CD14-positive monocyte (primary cell): ENCODE results near the gene DNTT. TPM values are rescaled to one million over a fixed set of nuclear protein-coding genes. Genes with fewer than 3 reads are reported as not detected.

Experiments
- DNase-seq, 3 donors: peaks; one replicate each; pipeline ENCODE4 v3.0.0-alpha.2; 2011 to 2022
- H2AFZ ChIP-seq: 2 replicates; pipeline ENCODE4 v1.6.0; 2012; ENCODE audit warnings: mild to moderate bottlenecking, low read depth, low read length, inconsistent platforms; ENCODE audit not compliant: insufficient read depth, poor library complexity, severe bottlenecking
- H3K27ac ChIP-seq, 2 donors: 1 replicate in 1 of 2; 2 replicates in 1 of 2; pipeline ENCODE4 v1.5.1; 2012 to 2013; ENCODE audit warnings: low read length in 2 of 2, control low read depth in 1 of 2, inconsistent platforms in 1 of 2, low read depth in 1 of 2, mild to moderate bottlenecking in 1 of 2
- H3K27me3 ChIP-seq, 2 donors: one replicate each; pipeline versions ENCODE4 v1.6.0 to v1.6.1; 2011 to 2013; ENCODE audit warnings: low read length in 2 of 2; ENCODE audit not compliant: control insufficient read depth in 2 of 2, insufficient read depth in 2 of 2
- H3K36me3 ChIP-seq, 2 donors: replicated peaks in 1 of 2; 1 replicate in 1 of 2; 2 replicates in 1 of 2; pipeline versions ENCODE4 v1.5.1 to v1.6.1; 2012 to 2013; ENCODE audit warnings: low read length in 2 of 2, control low read depth in 1 of 2, inconsistent platforms in 1 of 2, mild to moderate bottlenecking in 1 of 2; ENCODE audit not compliant: insufficient read depth in 2 of 2, control insufficient read depth in 1 of 2
- H3K4me1 ChIP-seq, 2 donors: 1 replicate in 1 of 2; 2 replicates in 1 of 2; pipeline versions ENCODE4 v1.5.1 to v1.6.1; 2012 to 2013; ENCODE audit warnings: low read length in 2 of 2, control low read depth in 1 of 2, inconsistent platforms in 1 of 2, mild to moderate bottlenecking in 1 of 2, moderate library complexity in 1 of 2; ENCODE audit not compliant: insufficient read depth in 2 of 2, control insufficient read depth in 1 of 2
- H3K4me2 ChIP-seq: replicated peaks from 2 replicates; pipeline ENCODE3; 2012; ENCODE audit warnings: low read length, moderate library complexity, mild to moderate bottlenecking; ENCODE audit not compliant: poor library complexity, severe bottlenecking; ENCODE audit errors: extremely low read depth
- H3K4me3 ChIP-seq, 3 experiments: fragments of 200-600 bp in 1 of 3; sonication (generic) in 1 of 3; replicated peaks in 1 of 3; 1 replicate in 2 of 3; 2 replicates in 1 of 3; pipeline ENCODE4 v1.5.1; 2011 to 2013; ENCODE audit warnings: low read length in 3 of 3, mild to moderate bottlenecking in 3 of 3, control low read depth in 2 of 3, low read depth in 2 of 3, inconsistent platforms in 1 of 3, moderate library complexity in 1 of 3
- H3K79me2 ChIP-seq: 2 replicates; pipeline ENCODE4 v1.6.0; 2012; ENCODE audit warnings: mild to moderate bottlenecking, control low read depth, inconsistent platforms, low read length, moderate library complexity; ENCODE audit not compliant: insufficient read depth
- H3K9ac ChIP-seq: 2 replicates; pipeline ENCODE4 v1.6.0; 2017; ENCODE audit warnings: low read length, mild to moderate bottlenecking; ENCODE audit not compliant: insufficient read depth, poor library complexity, severe bottlenecking
- H3K9me3 ChIP-seq, 2 donors: replicated peaks in 1 of 2; 1 replicate in 1 of 2; 2 replicates in 1 of 2; pipeline versions ENCODE4 v1.5.1 to v1.6.1; 2012 to 2013; ENCODE audit warnings: low read length in 2 of 2, control low read depth in 1 of 2; ENCODE audit not compliant: control insufficient read depth in 1 of 2, insufficient read depth in 1 of 2
- H4K20me1 ChIP-seq: 2 replicates; pipeline ENCODE4 v1.6.0; 2012; ENCODE audit warnings: mild to moderate bottlenecking, low read length, control low read depth, moderate library complexity; ENCODE audit not compliant: insufficient read depth
- H3K27ac Mint-ChIP-seq, 7 donors: one replicate each; pipeline ENCODE4 v1.8.0; 2020; ENCODE audit warnings: mild to moderate bottlenecking in 7 of 7, mixed read lengths in 7 of 7, moderate library complexity in 6 of 7, inconsistent platforms in 2 of 7
- H3K27me3 Mint-ChIP-seq, 3 donors: one replicate each; pipeline ENCODE4 v1.8.0; 2021 to 2022; ENCODE audit warnings: low read depth in 3 of 3, mild to moderate bottlenecking in 3 of 3, mixed read lengths in 3 of 3, moderate library complexity in 3 of 3, inconsistent platforms in 1 of 3
- H3K36me3 Mint-ChIP-seq, 2 donors: one replicate each; pipeline ENCODE4 v1.8.0; 2020; ENCODE audit warnings: mixed read lengths in 2 of 2, inconsistent platforms in 1 of 2, mild to moderate bottlenecking in 1 of 2
- H3K4me1 Mint-ChIP-seq: one replicate; pipeline ENCODE4 v1.8.0; 2020; ENCODE audit warnings: mild to moderate bottlenecking, mixed read lengths
- H3K4me3 Mint-ChIP-seq, 2 donors: one replicate each; pipeline ENCODE4 v1.8.0; 2020; ENCODE audit warnings: mild to moderate bottlenecking in 2 of 2, mixed read lengths in 2 of 2, moderate library complexity in 1 of 2
- H3K9me3 Mint-ChIP-seq, 7 donors: one replicate each; pipeline ENCODE4 v1.8.0; 2020 to 2022; ENCODE audit warnings: mixed read lengths in 7 of 7, mild to moderate bottlenecking in 6 of 7, moderate library complexity in 6 of 7, inconsistent platforms in 2 of 7
- CTCF ChIP-seq: fragments of 200-600 bp; IDR thresholded peaks from one replicate; pipeline ENCODE4 v1.8.0; 2022; ENCODE audit warnings: antibody characterized with exemption, mild to moderate bottlenecking
- WGBS: methylation state at CpG from one replicate; pipeline ENCODE4 v1.1.5; 2013; ENCODE audit warnings: missing lambda C conversion rate; ENCODE audit not compliant: insufficient coverage; 5-methylcytosine and 5-hydroxymethylcytosine counted together
- intact Hi-C, 2 donors: fragments of 100-400 bp; cut with micrococcal nuclease; formaldehyde crosslinking; loops; one replicate each; pipeline versions ENCODE4 v1.15.0 to v1.15.1; 2023
- polyA plus RNA-seq, 3 donors: library from polyadenylated mRNA; depleted of rRNA in 1 of 3; unstranded in 2 of 3; stranded (reverse) in 1 of 3; fragments of 300-500 nt in 2 of 3; fragments of >200 nt in 1 of 3; fragmentation: Illumina TruSeq in 2 of 3; gene quantifications; 1 replicate in 2 of 3; 2 replicates in 1 of 3; pipeline ENCODE4 v1.2.3, GENCODE V29; 2012 to 2021

Gene DNTT
- polyA plus RNA-seq, 3 donors: not detected

GRCh38 chr10:96367470-96367869 lies 63.2 kb downstream of the DNTT start:
- Mint-ChIP-seq H3K36me3 (no peaks in the 10 kb centered on the region), H3K4me1 (no peaks in the 10 kb centered on the region), H3K4me3 (no peak overlapping the region), H3K27ac (no peak overlapping the region), H3K9me3 (no peaks in the 10 kb centered on the region), H3K27me3 (peaks cover 0 to 4% (median 2%) of the 10 kb centered on the region in 3 donors)
- Histone ChIP-seq H3K4me1 (no peaks in the 10 kb centered on the region), H3K79me2 (no peaks in the 10 kb centered on the region), H3K27me3 (no peaks in the 10 kb centered on the region), H3K9me3 (no peaks in the 10 kb centered on the region), H3K36me3 (no peaks in the 10 kb centered on the region), H3K27ac (no peak overlapping the region), H3K4me2 (no peak overlapping the region), H4K20me1 (no peaks in the 10 kb centered on the region), H3K9ac (no peak overlapping the region), H2AFZ (no peak overlapping the region), H3K4me3 (no peak overlapping the region)
- no peak for DNase-seq
- WGBS: 83% methylated on average over 2 of the region's 4 CpGs
- no peak for TF ChIP-seq CTCF
- intact Hi-C loops: no loop called here

- H4K20me1 ChIP-seq: no peaks in the 10 kb centered on the region
- no peak overlapping the region for H2AFZ ChIP-seq
- Mint-ChIP-seq H3K36me3 (no peaks in the 10 kb centered on the region), H3K4me1 (no peaks in the 10 kb centered on the region), H3K27ac (no peak overlapping the region), H3K4me3 (no peak overlapping the region), H3K27me3 (peaks cover 7 to 10% (median 9%) of the 10 kb centered on the region in 3 donors), H3K9me3 (no peaks in the 10 kb centered on the region)
- intact Hi-C loops: no loop called here
- no CpG with 5 or more reads among the region's 5 CpGs for WGBS
- no peak overlapping the region for H3K9ac ChIP-seq
- DNase-seq: no peak
- no peak overlapping the region for H3K27ac ChIP-seq
- no peak overlapping the region for H3K4me3 ChIP-seq
- no peaks in the 10 kb centered on the region for H3K4me1 ChIP-seq
- TF ChIP-seq CTCF: no peak
- H3K27me3 ChIP-seq: no peaks in the 10 kb centered on the region
- no peaks in the 10 kb centered on the region for H3K36me3 ChIP-seq
- H3K9me3 ChIP-seq: no peaks in the 10 kb centered on the region
- no peak overlapping the region for H3K4me2 ChIP-seq
- H3K79me2 ChIP-seq: no peaks in the 10 kb centered on the region
Observed at GRCh38 chr10:96368971-96369370, 64.7 kb downstream of the DNTT start.
